ENCODE data around the gene C1orf174. TPM values are rescaled to one million over a fixed set of nuclear protein-coding genes. Genes with fewer than 3 reads are reported as not detected.

Gene C1orf174
- total RNA-seq, 2 experiments from 2014 or later, result 16.8 to 18.5 TPM

DNA sequence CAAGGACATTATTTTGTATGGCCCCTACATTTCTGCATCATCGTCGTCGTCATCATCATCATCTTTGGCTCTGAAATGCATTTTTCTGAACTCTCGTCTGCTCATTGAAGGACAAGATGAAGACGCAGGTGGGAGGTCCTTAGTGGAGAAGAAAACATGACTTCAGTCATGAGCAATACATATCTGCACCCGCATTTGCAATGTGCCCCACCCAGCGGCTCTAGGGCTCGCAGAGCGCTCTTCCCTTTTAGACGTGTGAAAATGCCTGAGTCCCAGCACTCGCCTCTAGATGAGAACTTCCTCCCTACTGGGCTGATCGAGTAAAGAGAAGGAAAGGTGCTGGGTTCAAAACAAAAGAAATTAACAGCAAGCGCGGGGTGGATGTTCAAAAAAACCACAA lies 10.1 kb downstream of the C1orf174 start:
- POLR2A ChIA-PET, result interaction anchor here (1.4 kb wide), 1 partner anchor 11 kb away, joined by 4 read pairs; the partner anchor contains the start of gene C1orf174
- Mint-ChIP-seq H3K36me3 (ENCODE audit: low read depth) (peaks cover 66% of the 10 kb centered on the region), H3K27me3 (no peaks in the 10 kb centered on the region), H3K4me3 (peak overlapping the region; percentile 48), H3K27ac (peak overlapping the region; percentile 80), H3K9me3 (no peaks in the 10 kb centered on the region), H3K4me1 (ENCODE audit: low read depth) (peaks cover 11% of the 10 kb centered on the region)
- CTCF ChIA-PET, result no interaction called here
- TF ChIP-seq, protein P1, sequence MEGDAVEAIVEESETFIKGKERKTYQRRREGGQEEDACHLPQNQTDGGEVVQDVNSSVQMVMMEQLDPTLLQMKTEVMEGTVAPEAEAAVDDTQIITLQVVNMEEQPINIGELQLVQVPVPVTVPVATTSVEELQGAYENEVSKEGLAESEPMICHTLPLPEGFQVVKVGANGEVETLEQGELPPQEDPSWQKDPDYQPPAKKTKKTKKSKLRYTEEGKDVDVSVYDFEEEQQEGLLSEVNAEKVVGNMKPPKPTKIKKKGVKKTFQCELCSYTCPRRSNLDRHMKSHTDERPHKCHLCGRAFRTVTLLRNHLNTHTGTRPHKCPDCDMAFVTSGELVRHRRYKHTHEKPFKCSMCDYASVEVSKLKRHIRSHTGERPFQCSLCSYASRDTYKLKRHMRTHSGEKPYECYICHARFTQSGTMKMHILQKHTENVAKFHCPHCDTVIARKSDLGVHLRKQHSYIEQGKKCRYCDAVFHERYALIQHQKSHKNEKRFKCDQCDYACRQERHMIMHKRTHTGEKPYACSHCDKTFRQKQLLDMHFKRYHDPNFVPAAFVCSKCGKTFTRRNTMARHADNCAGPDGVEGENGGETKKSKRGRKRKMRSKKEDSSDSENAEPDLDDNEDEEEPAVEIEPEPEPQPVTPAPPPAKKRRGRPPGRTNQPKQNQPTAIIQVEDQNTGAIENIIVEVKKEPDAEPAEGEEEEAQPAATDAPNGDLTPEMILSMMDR (IDR thresholded peaks at IDR 0.05), result no peak
- Histone ChIP-seq H3K27me3 (ENCODE audit: control insufficient read depth in 1 of 2, insufficient read depth in 2 of 2, low read length in 2 of 2) (no peaks in the 10 kb centered on the region), H3K36me3 (ENCODE audit: insufficient read depth, low read length) (peaks cover 44% of the 10 kb centered on the region), H3K9me3 (ENCODE audit: control insufficient read depth in 1 of 2, insufficient read depth in 1 of 2, low read length in 2 of 2) (no peaks in the 10 kb centered on the region), H3K4me3 (ENCODE audit: low read length) (peak overlapping the region; percentile 34), H3K27ac (ENCODE audit: low read depth in 1 of 2, low read length in 2 of 2) (peak overlapping the region in 1 of 2 donors; percentile 44), H3K4me1 (ENCODE audit: insufficient read depth, low read length) (peaks cover 18% of the 10 kb centered on the region)
- DNase-seq (peak in 5 of 14 experiments; percentile 18 to 74 (median 50)), ATAC-seq (ENCODE audit: poor library complexity) (peak; percentile 65)
- intact Hi-C loops (cut with DNase I, micrococcal nuclease), result no loop called here

DNA sequence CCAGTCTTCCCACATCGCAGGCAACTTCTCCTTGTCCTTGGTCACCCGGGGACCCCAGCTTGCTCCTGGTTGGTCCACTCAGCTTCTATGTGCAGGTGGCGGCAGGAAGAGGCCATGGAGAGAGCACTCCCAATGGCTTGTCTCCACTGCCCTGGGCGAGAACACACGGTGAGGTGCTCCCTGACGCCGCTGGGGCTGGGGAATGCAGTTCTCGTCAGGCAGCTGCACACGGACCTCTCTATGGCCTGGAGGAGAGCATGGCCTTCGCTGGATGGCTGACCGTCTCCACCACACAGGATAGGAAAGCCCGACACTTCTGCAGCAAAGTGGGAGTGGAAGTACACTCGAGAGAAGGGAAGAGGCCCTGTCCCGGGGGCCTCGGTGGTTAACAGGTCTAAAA lies 11.8 kb downstream of the C1orf174 start:
- Histone ChIP-seq H3K27me3 (ENCODE audit: control insufficient read depth in 1 of 2, insufficient read depth in 2 of 2, low read length in 2 of 2) (no peaks in the 10 kb centered on the region), H3K27ac (ENCODE audit: low read depth in 1 of 2, low read length in 2 of 2) (no peak overlapping the region), H3K9me3 (ENCODE audit: control insufficient read depth in 1 of 2, insufficient read depth in 1 of 2, low read length in 2 of 2) (no peaks in the 10 kb centered on the region), H3K4me1 (ENCODE audit: insufficient read depth, low read length) (peaks cover 18% of the 10 kb centered on the region), H3K36me3 (ENCODE audit: insufficient read depth, low read length) (peaks cover 52% of the 10 kb centered on the region), H3K4me3 (ENCODE audit: low read length) (no peak overlapping the region)
- ChIA-PET CTCF (no interaction called here), POLR2A (interaction anchor here (1.4 kb wide), 1 partner anchor 13 kb away, joined by 4 read pairs; the partner anchor contains the start of gene C1orf174)
- intact Hi-C loops (cut with DNase I, micrococcal nuclease), result no loop called here
- Mint-ChIP-seq H3K4me1 (ENCODE audit: low read depth) (peaks cover 13% of the 10 kb centered on the region), H3K4me3 (no peak overlapping the region), H3K27ac (no peak overlapping the region), H3K27me3 (no peaks in the 10 kb centered on the region), H3K9me3 (no peaks in the 10 kb centered on the region), H3K36me3 (ENCODE audit: low read depth) (peaks cover 77% of the 10 kb centered on the region)
- TF ChIP-seq, protein P1 (IDR thresholded peaks at IDR 0.05), result no peak
- ATAC-seq (ENCODE audit: poor library complexity) (no peak), DNase-seq (no peak)

DNA sequence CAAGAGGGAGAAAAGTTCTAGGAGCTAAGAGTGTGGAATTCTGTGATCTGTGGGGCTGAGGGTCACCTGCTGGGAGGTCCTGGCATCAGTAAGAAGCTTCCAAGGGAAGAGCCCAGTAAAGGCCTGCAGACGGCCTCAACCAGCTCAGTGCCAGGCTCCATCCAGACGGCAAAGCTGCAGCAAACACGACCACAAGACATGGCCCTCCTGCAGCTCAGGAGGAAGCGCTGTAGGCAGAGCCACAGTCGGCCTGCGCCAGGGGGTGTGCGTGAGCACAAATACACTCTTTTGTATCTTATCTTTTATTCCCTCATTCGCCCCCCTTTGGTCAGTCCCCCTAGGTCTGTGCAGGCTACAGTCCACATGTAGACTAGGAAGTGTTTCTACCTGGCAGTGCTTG lies 13.4 kb downstream of the C1orf174 start:
- no peak overlapping the region for H3K27ac ChIP-seq (ENCODE audit: low read depth in 1 of 2, low read length in 2 of 2)
- intact Hi-C loops (cut with DNase I, micrococcal nuclease), result no loop called here
- no peaks in the 10 kb centered on the region for H3K27me3 ChIP-seq (ENCODE audit: control insufficient read depth in 1 of 2, insufficient read depth in 2 of 2, low read length in 2 of 2)
- CTCF ChIA-PET, result no interaction called here
- no peaks in the 10 kb centered on the region for H3K27me3 Mint-ChIP-seq
- ATAC-seq (ENCODE audit: poor library complexity), result no peak
- no peak for DNase-seq
- no peaks in the 10 kb centered on the region for H3K9me3 Mint-ChIP-seq
- no peak overlapping the region for H3K4me3 Mint-ChIP-seq
- peaks cover 16% of the 10 kb centered on the region for H3K4me1 Mint-ChIP-seq (ENCODE audit: low read depth)
- POLR2A ChIA-PET, result interaction anchor here (1.0 kb wide), 1 partner anchor 14 kb away, joined by 4 read pairs; the partner anchor contains the start of gene C1orf174
- H3K4me3 ChIP-seq (ENCODE audit: low read length), result no peak overlapping the region
- no peaks in the 10 kb centered on the region for H3K9me3 ChIP-seq (ENCODE audit: control insufficient read depth in 1 of 2, insufficient read depth in 1 of 2, low read length in 2 of 2)
- H3K27ac Mint-ChIP-seq, result no peak overlapping the region
- TF ChIP-seq, protein P1 (IDR thresholded peaks at IDR 0.05), result no peak
- H3K4me1 ChIP-seq (ENCODE audit: insufficient read depth, low read length), result peaks cover 18% of the 10 kb centered on the region
- peaks cover 79% of the 10 kb centered on the region for H3K36me3 Mint-ChIP-seq (ENCODE audit: low read depth)
- H3K36me3 ChIP-seq (ENCODE audit: insufficient read depth, low read length), result peaks cover 56% of the 10 kb centered on the region
